Measurements from ENCODE around the gene KRT80. TPM values are rescaled to one million over a fixed set of nuclear protein-coding genes. Genes with fewer than 3 reads are reported as not detected.
"Not testable (repeated sequence)": the region's sequence is repeated elsewhere in the genome, so short reads cannot be mapped to it uniquely, and the experiment has no call there.

Gene KRT80
- 1 to 10 TPM in 1 of 4 donors, under 1 TPM in 3; 0.13 to 3.2 (median 0.58) TPM for polyA plus RNA-seq
- long read RNA-seq, donor 1, result 0 reads
- long read RNA-seq, donor 2, result 0 reads
- long read RNA-seq, donor 3, result 0 reads
- long read RNA-seq, donor 4, result 0 reads
- long read RNA-seq, donor 5, result 0 reads
- long read RNA-seq, donor 6, result 0 reads
- long read RNA-seq, donor 7, result 0 reads
- long read RNA-seq, donor 8, result 0 reads
- long read RNA-seq, donor 9, result 0 reads
- long read RNA-seq, donor 10, result 0 reads

DNA sequence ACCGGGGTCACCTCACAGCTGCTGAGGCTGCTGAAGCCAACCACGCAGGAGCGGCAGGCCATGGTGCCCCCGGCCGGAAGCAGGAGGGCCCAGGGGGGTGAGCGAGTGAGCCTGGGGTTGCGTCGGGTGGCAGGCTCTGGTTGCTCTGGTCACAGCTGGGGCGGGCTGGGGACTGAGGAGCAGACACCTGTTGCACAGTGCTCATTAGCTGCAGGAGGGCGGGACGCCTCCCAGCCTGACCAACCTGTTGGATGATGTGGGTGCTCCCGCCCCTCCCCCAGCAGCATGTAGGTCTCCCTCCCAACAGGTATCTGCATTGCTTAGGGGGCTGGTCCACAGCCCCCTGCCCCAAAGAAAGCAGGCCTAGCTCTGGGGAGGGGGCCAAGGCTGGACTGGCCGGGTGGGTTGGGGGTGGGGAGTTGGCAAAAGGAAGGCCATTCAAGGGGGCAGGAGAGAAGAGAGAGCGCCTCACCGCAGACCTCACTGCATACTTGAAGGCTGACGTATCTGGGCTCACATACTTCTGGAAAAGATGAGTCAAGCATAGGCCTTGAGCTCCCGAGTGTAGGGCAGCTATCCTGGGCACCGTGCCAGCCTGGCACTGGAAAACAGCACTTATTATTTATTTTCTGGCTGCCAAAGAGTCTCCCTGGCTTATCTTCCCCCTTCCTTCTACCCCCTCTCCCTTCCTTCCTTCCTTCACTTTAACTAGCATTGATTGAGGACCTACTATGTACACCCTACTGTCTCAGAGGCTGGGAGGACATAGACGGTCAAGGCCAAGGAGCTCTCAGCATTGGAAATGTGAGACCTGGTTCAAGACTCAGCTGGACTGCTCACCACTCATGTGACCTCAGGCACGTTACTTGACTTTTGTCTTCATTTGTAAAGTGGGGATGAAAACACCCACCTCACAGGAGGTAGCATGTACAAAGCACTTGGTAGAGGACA lies at the start of gene KRT80:
Gene KRT80, minus strand, starts transcription at position 174 of the 951 bp plus-strand sequence. Its CDS starts 112 bp downstream, at position 62.
- FAIRE-seq, result no peak
- Histone ChIP-seq H3K9me3 (ENCODE audit: control insufficient read depth in 2 of 2, insufficient read depth in 1 of 2, low read depth in 1 of 2, low read length in 1 of 2) (no peaks in the 10 kb centered on the region), H3K27me3 (ENCODE audit: control insufficient read depth in 3 of 3, insufficient read depth in 3 of 3, low read length in 3 of 3) (no peaks in the 10 kb centered on the region), H3K4me1 (ENCODE audit: control insufficient read depth in 3 of 3, insufficient read depth in 2 of 3, low read depth in 1 of 3, low read length in 2 of 3) (peaks cover 0 to 22% (median 0%) of the 10 kb centered on the region in 3 donors), H3K27ac (ENCODE audit: low read depth in 1 of 3, low read length in 2 of 3) (peak within 1 kb of the TSS; percentile 26 to 53 (median 38)), H3K36me3 (ENCODE audit: control insufficient read depth in 3 of 3, insufficient read depth in 2 of 3, low read depth in 1 of 3, low read length in 3 of 3) (no peaks in the 10 kb centered on the region), H3K4me3 (ENCODE audit: low read depth in 1 of 3, low read length in 3 of 3) (peak within 1 kb of the TSS in 1 of 3 donors; percentile 17)
- peak; percentile 75 to 93 for DNase-seq
- WGBS, 3 donors, result 13 to 48% (median 26%) methylated on average over 20 of the region's 20 CpGs

- no peaks in the 10 kb centered on the region for H3K36me3 ChIP-seq (ENCODE audit: control insufficient read depth in 3 of 3, insufficient read depth in 2 of 3, low read depth in 1 of 3, low read length in 3 of 3)
- H3K4me3 ChIP-seq (ENCODE audit: low read depth in 1 of 3, low read length in 3 of 3), result no peak overlapping the region
- no peak for FAIRE-seq
- WGBS, 3 donors, result 82 to 91% (median 88%) methylated on average over 11 of the region's 11 CpGs
- H3K9me3 ChIP-seq (ENCODE audit: control insufficient read depth in 2 of 2, insufficient read depth in 1 of 2, low read depth in 1 of 2, low read length in 1 of 2), result no peaks in the 10 kb centered on the region
- no peaks in the 10 kb centered on the region for H3K27me3 ChIP-seq (ENCODE audit: control insufficient read depth in 3 of 3, insufficient read depth in 3 of 3, low read length in 3 of 3)
- no peak overlapping the region for H3K27ac ChIP-seq (ENCODE audit: low read depth in 1 of 3, low read length in 2 of 3)
- DNase-seq, result no peak
- peaks cover 0 to 19% (median 9%) of the 10 kb centered on the region in 3 donors for H3K4me1 ChIP-seq (ENCODE audit: control insufficient read depth in 3 of 3, insufficient read depth in 2 of 3, low read depth in 1 of 3, low read length in 2 of 3)
Measured at GRCh38 chr12:52241205-52241842, 49.5 kb upstream of the KRT80 start.

DNA sequence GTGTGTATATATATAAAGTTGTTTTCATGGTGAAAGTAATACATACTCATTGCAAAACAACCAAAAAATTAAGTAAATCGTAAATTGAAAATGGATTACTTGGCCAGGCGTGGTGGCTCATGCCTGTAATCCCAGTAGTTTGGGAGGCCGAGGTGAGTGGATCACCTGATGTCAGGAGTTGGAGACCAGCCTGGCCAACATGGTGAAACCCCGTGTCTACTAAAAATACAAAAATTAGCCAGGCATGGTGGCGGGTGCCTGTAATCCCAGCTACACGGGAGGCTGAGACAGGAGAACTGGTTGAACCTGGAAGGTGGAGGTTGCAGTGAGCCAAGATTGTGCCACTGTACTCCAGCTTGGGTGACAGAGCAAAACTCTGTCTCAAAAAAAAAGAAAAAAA lies 48.4 kb upstream of the KRT80 start:
- H3K27ac ChIP-seq (ENCODE audit: low read depth in 1 of 3, low read length in 2 of 3); FAIRE-seq; DNase-seq; H3K27me3 ChIP-seq (ENCODE audit: control insufficient read depth in 3 of 3, insufficient read depth in 3 of 3, low read length in 3 of 3); H3K4me3 ChIP-seq (ENCODE audit: low read depth in 1 of 3, low read length in 3 of 3); H3K36me3 ChIP-seq (ENCODE audit: control insufficient read depth in 3 of 3, insufficient read depth in 2 of 3, low read depth in 1 of 3, low read length in 3 of 3); H3K9me3 ChIP-seq (ENCODE audit: control insufficient read depth in 2 of 2, insufficient read depth in 1 of 2, low read depth in 1 of 2, low read length in 1 of 2): not testable (repeated sequence)
- peaks cover 0 to 28% (median 9%) of the 10 kb centered on the region in 3 donors for H3K4me1 ChIP-seq (ENCODE audit: control insufficient read depth in 3 of 3, insufficient read depth in 2 of 3, low read depth in 1 of 3, low read length in 2 of 3)
- WGBS, 3 donors, result 85 to 94% (median 89%) methylated on average over 6 of the region's 6 CpGs

- no peak overlapping the region for H3K27ac ChIP-seq (ENCODE audit: low read depth in 1 of 3, low read length in 2 of 3)
- no peaks in the 10 kb centered on the region for H3K36me3 ChIP-seq (ENCODE audit: control insufficient read depth in 3 of 3, insufficient read depth in 2 of 3, low read depth in 1 of 3, low read length in 3 of 3)
- H3K4me1 ChIP-seq (ENCODE audit: control insufficient read depth in 3 of 3, insufficient read depth in 2 of 3, low read depth in 1 of 3, low read length in 2 of 3), result peaks cover 0 to 31% (median 9%) of the 10 kb centered on the region in 3 donors
- WGBS, 3 donors, result 32 to 57% (median 43%) methylated on average over 2 of the region's 2 CpGs
- DNase-seq (no peak), FAIRE-seq (no peak)
- H3K9me3 ChIP-seq (ENCODE audit: control insufficient read depth in 2 of 2, insufficient read depth in 1 of 2, low read depth in 1 of 2, low read length in 1 of 2), result no peaks in the 10 kb centered on the region
- no peak overlapping the region for H3K4me3 ChIP-seq (ENCODE audit: low read depth in 1 of 3, low read length in 3 of 3)
- no peaks in the 10 kb centered on the region for H3K27me3 ChIP-seq (ENCODE audit: control insufficient read depth in 3 of 3, insufficient read depth in 3 of 3, low read length in 3 of 3)
Measured at GRCh38 chr12:52239767-52240166, 48.0 kb upstream of the KRT80 start.

- no peak overlapping the region for H3K27ac ChIP-seq (ENCODE audit: low read depth in 1 of 3, low read length in 2 of 3)
- no peak for FAIRE-seq
Measured at GRCh38 chr12:52238916-52239646, 47.3 kb upstream of the KRT80 start.

DNA sequence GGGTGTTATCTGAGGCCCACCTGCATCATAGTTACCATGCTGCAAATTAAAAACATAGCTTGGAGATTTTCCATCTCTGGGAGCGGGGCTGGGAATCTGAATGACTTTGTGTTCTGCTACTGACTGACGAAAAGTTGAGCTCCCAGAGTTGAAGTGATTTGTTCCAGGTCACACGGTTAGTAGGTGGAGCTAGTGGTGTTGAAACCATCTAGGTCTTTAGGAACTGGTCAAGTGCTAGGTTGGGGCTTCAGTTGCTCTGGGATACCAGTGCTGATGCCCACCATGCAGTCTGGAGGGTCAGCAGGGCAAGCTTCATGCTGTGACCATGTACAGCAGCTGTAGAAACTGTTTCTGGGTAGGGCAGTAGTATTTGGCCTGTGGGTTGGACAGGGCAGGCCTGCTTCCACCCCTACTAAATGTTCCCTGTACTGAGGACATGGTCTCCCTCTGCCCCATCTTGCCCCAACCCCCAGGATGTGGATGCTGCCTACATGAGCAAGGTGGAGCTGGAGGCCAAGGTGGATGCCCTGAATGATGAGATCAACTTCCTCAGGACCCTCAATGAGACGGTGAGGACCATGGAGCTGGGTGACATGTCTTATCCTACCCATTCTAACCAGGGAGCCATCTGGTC lies 46.5 kb upstream of the KRT80 start:
- Histone ChIP-seq H3K4me1 (ENCODE audit: control insufficient read depth in 3 of 3, insufficient read depth in 2 of 3, low read depth in 1 of 3, low read length in 2 of 3) (peaks cover 0 to 25% (median 0%) of the 10 kb centered on the region in 3 donors), H3K27me3 (ENCODE audit: control insufficient read depth in 3 of 3, insufficient read depth in 3 of 3, low read length in 3 of 3) (peaks cover 0 to 6% (median 5%) of the 10 kb centered on the region in 3 donors), H3K27ac (ENCODE audit: low read depth in 1 of 3, low read length in 2 of 3) (no peak overlapping the region), H3K4me3 (ENCODE audit: low read depth in 1 of 3, low read length in 3 of 3) (no peak overlapping the region), H3K36me3 (ENCODE audit: control insufficient read depth in 3 of 3, insufficient read depth in 2 of 3, low read depth in 1 of 3, low read length in 3 of 3) (no peaks in the 10 kb centered on the region), H3K9me3 (ENCODE audit: control insufficient read depth in 2 of 2, insufficient read depth in 1 of 2, low read depth in 1 of 2, low read length in 1 of 2) (no peaks in the 10 kb centered on the region)
- FAIRE-seq, result no peak
- 85 to 90% (median 86%) methylated on average over 4 of the region's 4 CpGs for WGBS, 3 donors
- DNase-seq, result no peak

More at GRCh38 chr12:52238916-52239646, 47.3 kb upstream of the KRT80 start:
- H3K4me1 ChIP-seq (ENCODE audit: control insufficient read depth in 3 of 3, insufficient read depth in 2 of 3, low read depth in 1 of 3, low read length in 2 of 3), result peaks cover 0 to 27% (median 3%) of the 10 kb centered on the region in 3 donors
- no peaks in the 10 kb centered on the region for H3K36me3 ChIP-seq (ENCODE audit: control insufficient read depth in 3 of 3, insufficient read depth in 2 of 3, low read depth in 1 of 3, low read length in 3 of 3)
- DNase-seq, result no peak
- H3K9me3 ChIP-seq (ENCODE audit: control insufficient read depth in 2 of 2, insufficient read depth in 1 of 2, low read depth in 1 of 2, low read length in 1 of 2), result no peaks in the 10 kb centered on the region
- H3K4me3 ChIP-seq (ENCODE audit: low read depth in 1 of 3, low read length in 3 of 3), result no peak overlapping the region
- WGBS, 3 donors, result 83 to 87% (median 87%) methylated on average over 7 of the region's 7 CpGs
- no peaks in the 10 kb centered on the region for H3K27me3 ChIP-seq (ENCODE audit: control insufficient read depth in 3 of 3, insufficient read depth in 3 of 3, low read length in 3 of 3)

- Histone ChIP-seq H3K27me3 (ENCODE audit: control insufficient read depth in 3 of 3, insufficient read depth in 3 of 3, low read length in 3 of 3) (peaks cover 0 to 22% (median 5%) of the 10 kb centered on the region in 3 donors), H3K9me3 (ENCODE audit: control insufficient read depth in 2 of 2, insufficient read depth in 1 of 2, low read depth in 1 of 2, low read length in 1 of 2) (no peaks in the 10 kb centered on the region), H3K4me1 (ENCODE audit: control insufficient read depth in 3 of 3, insufficient read depth in 2 of 3, low read depth in 1 of 3, low read length in 2 of 3) (peaks cover 0 to 30% (median 0%) of the 10 kb centered on the region in 3 donors), H3K4me3 (ENCODE audit: low read depth in 1 of 3, low read length in 3 of 3) (no peak overlapping the region), H3K27ac (ENCODE audit: low read depth in 1 of 3, low read length in 2 of 3) (peak overlapping the region in 2 of 3 donors; percentile 21 to 39), H3K36me3 (ENCODE audit: control insufficient read depth in 3 of 3, insufficient read depth in 2 of 3, low read depth in 1 of 3, low read length in 3 of 3) (no peaks in the 10 kb centered on the region)
- DNase-seq, result no peak
- 43 to 68% (median 60%) methylated on average over 3 of the region's 3 CpGs for WGBS, 3 donors
- FAIRE-seq, result no peak
Measured at GRCh38 chr12:52236386-52237050, 44.7 kb upstream of the KRT80 start.

All from small intestine (tissue), 16 donors.